Measurements from ENCODE around the gene GNL1. TPM values are rescaled to one million over a fixed set of nuclear protein-coding genes. Genes with fewer than 3 reads are reported as not detected.

Gene GNL1
- 10 to 100 TPM; 42.2 to 49.3 TPM for total RNA-seq

GRCh38 chr6:30556066-30556905 is at the start of gene GNL1:
Gene GNL1, minus strand, starts transcription at chr6:30556489. Its CDS starts 286 bp downstream, at chr6:30556203.
- peak within 1 kb of the TSS; percentile 84 for H3K4me3 ChIP-seq
- H3K27ac ChIP-seq, result peak within 1 kb of the TSS; percentile 97
- H3K9me3 ChIP-seq, result no peaks in the 10 kb centered on the region
- peaks cover 7% of the 10 kb centered on the region for H3K4me1 ChIP-seq
- peak; percentile 99 for DNase-seq
- H3K27me3 ChIP-seq, result no peaks in the 10 kb centered on the region
- TF ChIP-seq CTCF (IDR thresholded peaks at IDR 0.05), result no peak
- H3K36me3 ChIP-seq, result no peaks in the 10 kb centered on the region
- peak within 1 kb of the TSS; percentile 92 to 100 for H3K9ac ChIP-seq (ENCODE audit: low read depth in 2 of 2, low read length in 2 of 2)
- intact Hi-C loops (cut with DNase I), result no loop called here

- Histone ChIP-seq H3K4me1 (no peaks in the 10 kb centered on the region), H3K27ac (no peak overlapping the region), H3K4me3 (no peak overlapping the region), H3K36me3 (peaks cover 52% of the 10 kb centered on the region), H3K9ac (ENCODE audit: low read depth in 2 of 2, low read length in 2 of 2) (no peak overlapping the region), H3K9me3 (no peaks in the 10 kb centered on the region), H3K27me3 (no peaks in the 10 kb centered on the region)
- no peak for TF ChIP-seq CTCF (IDR thresholded peaks at IDR 0.05)
- DNase-seq, result no peak
- intact Hi-C loops (cut with DNase I), result loop anchor here (5.0 kb wide), 1 partner anchor 57 kb away; no protein-coding TSS in a partner anchor
Measured at GRCh38 chr6:30603961-30604360, 47.7 kb upstream of the GNL1 start.

- intact Hi-C loops (cut with DNase I), result loop anchor here (5.0 kb wide), 1 partner anchor 55 kb away; no protein-coding TSS in a partner anchor
- no peaks in the 10 kb centered on the region for H3K4me1 ChIP-seq
- H3K9me3 ChIP-seq, result no peaks in the 10 kb centered on the region
- TF ChIP-seq CTCF (IDR thresholded peaks at IDR 0.05), result no peak
- no peak overlapping the region for H3K27ac ChIP-seq
- H3K4me3 ChIP-seq, result no peak overlapping the region
- no peaks in the 10 kb centered on the region for H3K27me3 ChIP-seq
- H3K9ac ChIP-seq (ENCODE audit: low read depth in 2 of 2, low read length in 2 of 2), result no peak overlapping the region
- no peak for DNase-seq
- H3K36me3 ChIP-seq, result peaks cover 42% of the 10 kb centered on the region
Measured at GRCh38 chr6:30601815-30602641, 45.7 kb upstream of the GNL1 start.

- Histone ChIP-seq H3K36me3 (peaks cover 36% of the 10 kb centered on the region), H3K9ac (ENCODE audit: low read depth in 2 of 2, low read length in 2 of 2) (no peak overlapping the region), H3K9me3 (no peaks in the 10 kb centered on the region), H3K27ac (no peak overlapping the region), H3K27me3 (no peaks in the 10 kb centered on the region), H3K4me3 (no peak overlapping the region), H3K4me1 (no peaks in the 10 kb centered on the region)
- intact Hi-C loops (cut with DNase I), result loop anchor here (5.0 kb wide), 1 partner anchor 54 kb away; no protein-coding TSS in a partner anchor
- no peak for TF ChIP-seq CTCF (IDR thresholded peaks at IDR 0.05)
- DNase-seq, result no peak
Measured at GRCh38 chr6:30601436-30601814, 45.1 kb upstream of the GNL1 start.

GRCh38 chr6:30600451-30600961 is 44.2 kb upstream of the GNL1 start:
- no peak overlapping the region for H3K9ac ChIP-seq (ENCODE audit: low read depth in 2 of 2, low read length in 2 of 2)
- no peak overlapping the region for H3K27ac ChIP-seq
- no peaks in the 10 kb centered on the region for H3K4me1 ChIP-seq
- intact Hi-C loops (cut with DNase I), result loop anchor here (5.0 kb wide), 1 partner anchor 53 kb away; no protein-coding TSS in a partner anchor
- no peaks in the 10 kb centered on the region for H3K9me3 ChIP-seq
- no peak for TF ChIP-seq CTCF (IDR thresholded peaks at IDR 0.05)
- H3K4me3 ChIP-seq, result no peak overlapping the region
- H3K27me3 ChIP-seq, result no peaks in the 10 kb centered on the region
- no peak for DNase-seq
- H3K36me3 ChIP-seq, result peaks cover 29% of the 10 kb centered on the region
